ENCODE results near the gene OR10D3.
"Not testable (repeated sequence)": the region's sequence is repeated elsewhere in the genome, so short reads cannot be mapped to it uniquely, and the experiment has no call there.

Gene OR10D3, protein sequence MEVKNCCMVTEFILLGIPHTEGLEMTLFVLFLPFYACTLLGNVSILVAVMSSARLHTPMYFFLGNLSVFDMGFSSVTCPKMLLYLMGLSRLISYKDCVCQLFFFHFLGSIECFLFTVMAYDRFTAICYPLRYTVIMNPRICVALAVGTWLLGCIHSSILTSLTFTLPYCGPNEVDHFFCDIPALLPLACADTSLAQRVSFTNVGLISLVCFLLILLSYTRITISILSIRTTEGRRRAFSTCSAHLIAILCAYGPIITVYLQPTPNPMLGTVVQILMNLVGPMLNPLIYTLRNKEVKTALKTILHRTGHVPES

DNA sequence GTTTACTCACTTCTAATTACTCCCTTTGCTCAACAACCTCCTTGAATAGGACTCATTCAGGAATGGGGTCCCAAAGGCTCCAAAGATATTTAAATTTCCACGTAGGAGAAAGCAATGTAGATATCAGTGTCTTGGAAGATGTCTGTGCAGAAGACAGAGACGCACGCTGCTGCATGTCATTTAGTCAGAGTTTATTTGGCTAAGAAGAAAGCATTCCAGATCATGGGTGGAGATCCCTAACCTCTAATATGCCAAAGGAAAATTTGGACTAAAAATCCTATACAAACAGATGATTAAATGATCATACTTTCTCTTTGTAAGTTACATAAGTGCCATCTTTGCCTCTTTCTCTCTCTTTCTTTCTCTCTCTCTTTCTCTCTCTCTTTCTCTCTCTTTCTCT, at the start of gene OR10D3:
OR10D3 (plus strand) TSS at position 278 of the 400 bp plus-strand sequence. CDS start 1,925 bp downstream, outside the sequence.
- DNase-seq (ENCODE audit: low spot score): no peak

DNA sequence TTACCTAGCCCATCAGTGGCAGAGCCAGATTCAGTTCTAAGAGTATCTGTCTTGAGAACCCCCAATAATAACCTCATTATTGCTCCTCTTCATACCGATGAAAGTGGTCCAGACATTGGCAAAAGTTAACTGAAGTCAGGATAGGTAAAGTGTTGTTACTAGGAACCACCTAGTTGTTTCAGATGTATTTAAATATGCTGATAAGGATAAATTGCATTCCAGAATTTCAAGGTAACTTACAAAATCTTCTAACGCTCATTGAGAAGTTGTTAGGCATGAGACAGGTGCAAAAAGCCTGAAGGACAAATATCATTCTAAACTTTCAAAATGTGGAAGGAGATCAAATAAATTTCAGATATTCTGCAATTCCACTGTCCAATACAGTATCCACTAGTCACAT, 40.1 kb upstream of the OR10D3 start:
- DNase-seq (ENCODE audit: low spot score): no peak

DNA sequence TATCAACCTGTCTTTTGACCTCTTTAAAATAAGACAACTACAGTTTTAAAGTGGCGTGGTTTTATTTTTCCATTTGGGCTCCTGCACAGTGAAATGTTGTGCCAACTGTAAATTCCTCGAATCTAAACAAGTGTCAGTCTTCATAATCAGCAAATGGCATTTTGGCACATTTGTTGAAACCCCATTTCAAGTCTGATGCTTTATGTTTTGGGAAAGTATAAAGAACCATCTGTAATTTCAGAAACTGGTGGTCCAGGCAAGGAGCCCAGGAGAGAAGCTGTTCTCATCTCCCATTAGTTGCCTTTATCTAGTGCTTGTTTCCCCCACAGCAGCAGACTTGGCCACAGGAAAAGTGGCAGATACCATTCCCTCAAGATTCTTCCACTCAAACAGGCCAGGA, 35.2 kb upstream of the OR10D3 start:
- DNase-seq (ENCODE audit: low spot score): no peak

DNA sequence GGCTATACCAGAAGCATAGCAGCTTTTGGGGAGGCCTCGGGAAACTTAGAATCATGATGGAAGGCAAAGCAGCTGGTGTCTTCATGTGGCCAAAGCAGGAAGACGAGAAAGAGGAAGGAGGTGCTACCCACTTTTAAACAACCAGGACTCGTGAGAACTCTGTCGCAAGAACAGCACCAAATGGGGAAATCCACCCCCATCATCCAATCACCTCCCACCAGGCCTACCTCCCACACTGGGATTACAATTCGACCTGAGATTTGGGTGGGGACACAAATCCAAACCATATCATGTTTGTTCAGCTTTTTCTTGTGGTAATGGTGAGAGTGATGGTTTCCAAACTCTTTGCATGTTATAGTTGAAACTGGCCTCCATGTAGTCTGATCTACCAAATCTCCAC, 32.5 kb upstream of the OR10D3 start:
- DNase-seq (ENCODE audit: low spot score): no peak

DNA sequence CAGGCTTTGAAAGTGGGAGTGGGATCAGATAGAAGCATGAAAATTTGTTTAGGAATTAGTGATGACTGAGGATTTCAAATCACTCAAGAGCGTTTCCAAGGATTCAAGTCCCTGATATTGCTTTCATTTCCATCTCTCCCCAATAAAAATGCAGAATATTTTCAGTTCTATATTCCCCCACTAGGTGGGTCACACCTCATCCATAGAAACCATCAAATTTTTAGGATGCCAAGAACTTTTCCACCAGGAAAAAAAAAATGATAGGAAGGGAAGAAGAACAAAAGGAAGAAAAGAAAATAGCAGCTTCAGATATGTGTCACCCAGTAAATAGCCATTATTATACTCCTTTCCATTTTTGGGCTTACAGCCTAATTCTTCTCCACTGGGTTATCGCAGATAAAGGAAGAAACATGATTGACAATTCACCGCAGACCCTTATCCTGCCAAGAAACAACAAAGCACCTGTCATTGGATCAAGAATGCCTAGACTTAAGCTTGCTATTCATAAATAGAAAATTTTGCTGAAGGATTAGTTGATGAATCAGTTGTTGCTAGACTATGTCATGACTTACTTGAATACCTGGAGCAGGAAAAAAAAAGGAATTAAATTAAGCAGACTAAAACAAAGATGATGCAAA, 30.3 kb upstream of the OR10D3 start:
- no peak for DNase-seq (ENCODE audit: low spot score)

DNA sequence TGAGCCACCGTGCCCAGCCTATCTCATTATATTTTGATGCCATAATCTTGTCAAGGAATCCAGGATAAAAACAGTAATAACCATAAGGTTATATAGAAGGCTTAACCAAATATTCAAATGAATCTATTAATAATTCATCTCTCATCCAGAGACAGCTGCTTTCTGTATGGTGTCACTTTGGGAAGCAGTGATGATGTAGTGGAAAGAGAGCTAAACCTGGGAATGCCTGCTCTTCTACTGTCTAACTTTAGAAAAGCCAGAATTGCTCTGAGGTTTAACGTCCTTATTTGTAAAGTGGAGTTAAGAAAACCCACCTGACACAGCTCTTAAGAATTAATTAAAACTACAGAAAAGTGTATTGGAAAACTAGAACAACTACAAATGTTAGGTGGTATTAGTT, 29.3 kb upstream of the OR10D3 start:
- no peak for DNase-seq (ENCODE audit: low spot score)

DNA sequence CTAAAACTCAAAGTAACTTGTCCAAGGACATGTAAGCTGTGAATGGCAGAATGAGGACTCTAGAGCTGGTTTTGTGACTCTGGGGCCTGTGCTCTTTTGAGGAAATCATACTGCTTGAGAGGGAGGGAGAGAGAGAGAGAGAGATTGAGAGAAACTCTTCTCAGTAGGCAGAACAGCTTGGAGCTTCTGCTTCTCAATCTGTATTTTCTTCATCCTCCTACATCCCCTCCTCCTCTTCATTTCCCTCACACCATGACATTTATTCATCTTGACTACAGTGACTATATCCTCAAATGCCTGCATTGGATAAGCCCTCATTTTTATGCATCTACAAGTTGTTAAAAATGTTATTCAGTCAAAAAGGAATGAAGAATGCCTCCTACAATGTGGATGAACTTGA, 23.7 kb upstream of the OR10D3 start:
- DNase-seq (ENCODE audit: low spot score): no peak

DNA sequence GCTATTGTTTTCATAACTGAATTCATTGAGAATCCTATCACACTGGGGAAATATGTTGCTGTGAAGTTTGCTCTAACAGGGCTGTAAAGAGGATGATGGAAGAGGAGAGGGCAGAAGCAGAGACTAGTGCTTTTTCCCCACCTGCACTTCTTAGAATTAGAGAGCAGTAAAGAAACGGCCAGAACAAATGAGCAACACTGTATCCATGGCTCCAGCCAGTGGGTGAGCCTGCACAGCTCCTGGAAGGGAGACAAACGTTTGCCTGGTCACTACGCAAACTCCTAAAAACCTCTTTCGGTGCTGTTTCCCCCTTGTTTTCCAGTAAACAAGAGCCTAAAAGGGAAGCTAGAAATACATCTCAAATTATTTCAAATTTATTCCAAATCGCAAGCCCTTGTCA, 22.2 kb upstream of the OR10D3 start:
- DNase-seq (ENCODE audit: low spot score): no peak

DNA sequence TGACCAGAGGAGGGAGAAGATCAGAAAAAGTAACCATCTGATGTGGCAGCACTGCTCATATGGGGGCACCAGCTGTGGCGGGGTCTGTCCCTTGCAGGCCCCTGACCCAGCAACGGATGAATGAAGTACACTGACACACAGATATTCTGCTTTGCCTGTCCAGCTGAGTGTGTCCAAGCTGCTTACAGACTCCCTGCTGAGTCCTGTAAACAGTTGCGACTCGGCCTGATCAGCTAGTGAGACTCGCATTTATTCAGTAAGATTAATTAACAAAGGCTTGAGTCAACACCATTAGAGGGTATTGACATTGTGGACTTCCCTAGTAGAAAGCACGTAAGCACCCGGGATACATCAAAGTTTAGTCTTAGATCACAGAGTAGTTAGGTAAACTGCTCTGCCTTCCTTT, 15.3 kb upstream of the OR10D3 start:
- peak; percentile 66 for DNase-seq (ENCODE audit: low spot score)

DNA sequence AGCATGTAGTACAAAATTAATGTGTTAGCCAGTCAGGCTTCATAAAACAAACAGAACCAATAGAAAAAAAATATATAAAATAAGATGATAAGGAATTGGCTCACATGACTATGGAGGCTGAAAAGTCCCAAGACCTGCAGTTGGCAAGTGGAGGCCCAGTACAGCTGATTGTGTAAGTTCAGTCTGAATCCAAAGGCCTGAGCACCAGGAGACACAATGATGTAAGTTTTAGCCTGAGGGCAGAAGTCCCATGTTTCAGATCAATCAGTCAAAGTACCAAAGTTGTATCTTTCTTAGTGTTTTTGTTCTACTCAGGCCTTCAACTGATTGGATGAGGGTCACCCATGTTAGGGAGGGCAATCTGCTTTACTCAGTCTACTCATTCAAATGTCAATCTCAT, 14.3 kb upstream of the OR10D3 start:
- no peak for DNase-seq (ENCODE audit: low spot score)

DNA sequence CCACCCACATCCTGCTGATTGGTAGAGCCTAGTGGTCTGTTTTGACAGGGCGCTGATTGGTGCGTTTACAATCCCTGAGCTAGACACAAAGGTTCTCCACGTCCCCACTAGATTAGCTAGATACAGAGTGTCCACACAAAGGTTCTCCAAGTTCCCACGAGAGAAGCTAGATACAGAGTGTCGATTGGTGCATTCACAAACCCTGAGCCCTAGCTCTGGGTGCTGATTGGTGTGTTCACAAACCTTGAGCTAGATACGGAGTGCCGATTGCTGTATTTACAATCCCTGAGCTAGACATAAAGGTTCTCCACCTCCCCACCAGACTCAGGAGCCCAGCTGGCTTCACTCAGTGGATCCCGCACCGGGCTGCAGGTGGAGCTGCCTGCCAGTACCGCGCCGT, 12.8 kb upstream of the OR10D3 start:
- not testable (repeated sequence) for DNase-seq (ENCODE audit: low spot score)

DNA sequence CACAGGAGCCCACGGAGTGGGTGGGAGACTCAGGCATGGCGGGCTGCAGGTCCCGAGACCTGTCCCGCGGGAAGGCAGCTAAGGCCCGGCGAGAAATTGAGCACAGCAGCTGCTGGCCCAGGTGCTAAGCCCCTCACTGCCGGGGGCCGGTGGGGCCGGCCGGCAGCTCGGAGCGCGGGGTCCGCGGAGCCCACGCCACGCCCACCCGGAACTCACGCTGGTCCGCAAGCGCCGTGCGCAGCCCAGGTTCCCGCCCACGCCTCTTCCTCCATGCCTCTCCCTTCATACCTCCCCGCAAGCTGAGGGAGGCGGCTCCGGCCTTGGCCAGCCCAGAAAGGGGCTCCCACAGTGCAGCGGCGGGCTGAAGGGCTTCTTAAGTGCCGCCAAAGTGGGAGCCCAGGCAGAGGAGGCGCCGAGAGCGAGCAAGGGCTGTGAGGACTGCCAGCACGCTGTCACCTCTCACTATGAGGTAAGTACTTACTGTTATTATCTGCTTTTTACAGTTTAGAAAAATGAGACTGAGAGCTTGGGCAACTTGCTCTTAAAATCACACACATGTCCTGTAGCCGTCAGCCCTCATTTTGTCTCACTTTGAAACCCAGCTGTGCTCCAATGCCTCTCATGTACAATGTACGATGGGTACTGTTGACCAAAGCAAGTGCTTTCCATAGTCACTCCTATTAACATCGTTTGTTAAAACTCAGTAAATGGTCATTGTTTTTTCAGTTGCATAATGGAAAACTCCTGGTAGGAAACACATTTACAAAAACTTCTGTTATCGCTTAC, 12.2 kb upstream of the OR10D3 start:
- no peak for DNase-seq (ENCODE audit: low spot score)

DNA sequence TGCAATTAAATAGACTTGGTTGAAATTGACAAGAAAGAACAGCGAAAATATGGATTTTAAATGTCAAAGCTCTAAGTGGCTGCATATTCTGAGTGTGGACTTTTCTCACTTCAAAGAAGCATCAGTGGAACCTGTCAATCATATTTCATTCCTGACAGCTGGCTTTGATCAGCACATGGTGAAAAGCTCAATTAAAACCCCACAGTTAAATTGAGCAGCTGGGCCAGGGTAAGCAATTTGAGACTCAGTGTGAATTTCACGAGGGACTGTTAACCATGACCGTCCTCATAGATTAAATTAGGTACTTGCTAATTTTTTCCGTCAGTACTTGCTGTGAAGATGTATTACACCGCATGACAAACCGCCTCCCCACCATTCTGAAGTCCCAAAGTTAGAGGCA, 11.0 kb upstream of the OR10D3 start:
- DNase-seq (ENCODE audit: low spot score): no peak

DNA sequence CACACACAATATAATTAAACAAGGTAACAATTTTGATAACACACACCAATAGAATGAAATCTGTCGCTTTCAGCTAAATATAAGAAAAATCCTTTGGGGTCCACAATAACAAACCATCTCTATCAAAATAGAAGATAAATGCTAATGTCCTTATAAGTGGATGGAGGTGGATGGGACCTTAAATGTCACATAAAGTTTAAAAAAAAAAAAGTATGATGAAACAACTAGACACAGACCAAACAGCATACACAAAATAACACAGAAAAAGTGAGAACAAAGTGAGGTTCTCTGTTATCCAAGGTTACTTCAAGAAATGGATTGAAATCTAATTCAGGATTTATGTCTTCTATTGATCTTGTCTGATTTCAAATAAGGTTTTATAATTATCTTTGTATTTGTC, 10.5 kb upstream of the OR10D3 start:
- no peak for DNase-seq (ENCODE audit: low spot score)

DNA sequence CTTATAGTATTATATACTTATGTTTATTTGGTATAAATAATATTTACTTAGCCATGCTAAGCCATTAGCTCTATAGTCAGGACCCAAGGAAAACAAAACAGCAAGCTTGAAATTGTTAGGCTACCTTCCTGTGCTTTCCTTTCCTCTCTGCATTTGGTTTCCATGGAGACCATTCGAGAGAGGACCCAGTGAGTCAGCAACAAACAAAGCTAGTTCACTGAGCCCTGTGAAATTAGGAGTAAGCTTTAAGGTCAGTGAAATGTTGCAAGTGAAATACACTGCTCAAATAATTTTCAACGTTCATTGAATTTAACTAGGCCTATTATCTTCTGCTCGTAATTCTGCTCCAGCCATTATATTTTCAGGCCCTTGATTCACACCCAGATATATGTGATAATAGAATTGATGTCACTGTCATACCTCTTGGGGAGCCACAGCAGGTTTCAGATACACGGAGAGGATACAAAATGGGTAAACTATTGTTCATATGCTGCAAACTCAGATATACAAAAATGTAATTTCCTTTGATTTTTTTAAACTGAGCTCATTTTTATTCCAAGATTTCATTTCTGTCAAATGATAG, 9.1 kb upstream of the OR10D3 start:
- no peak for DNase-seq (ENCODE audit: low spot score)

DNA sequence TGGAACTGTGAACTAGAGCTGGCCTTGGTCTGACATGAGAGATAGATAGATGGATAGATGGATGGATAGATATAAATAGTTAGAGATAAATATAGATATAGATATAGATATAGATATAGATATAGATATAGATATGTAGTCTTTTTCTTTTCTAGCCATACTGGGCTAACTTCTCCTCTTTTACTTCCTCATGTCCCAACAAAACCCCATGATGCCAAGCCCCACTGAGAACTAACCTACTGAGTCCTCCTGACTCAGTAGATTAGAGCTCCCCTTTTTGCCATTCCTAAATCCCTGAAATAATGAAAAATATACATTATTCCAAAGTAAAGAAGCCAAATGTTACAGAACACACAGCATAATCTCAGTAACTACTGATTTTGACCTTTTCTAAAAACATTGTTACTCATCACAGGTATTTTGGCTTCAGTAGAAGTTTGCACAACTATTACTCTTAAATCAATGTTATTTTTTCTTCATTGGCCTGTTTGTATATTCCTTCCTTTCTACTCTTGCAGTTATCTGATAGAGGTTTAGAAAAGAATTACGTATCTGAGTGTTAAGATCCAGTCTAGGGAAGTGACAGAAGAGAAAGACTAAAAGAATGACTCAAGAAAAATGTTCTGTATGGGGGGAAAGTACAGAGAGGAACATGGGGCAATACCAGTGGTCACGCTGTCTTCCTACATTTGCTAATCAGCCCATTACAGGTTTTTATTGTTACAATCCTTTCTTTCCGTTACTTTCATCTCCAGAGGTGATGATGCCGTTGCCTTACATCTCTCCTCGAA, 6.0 kb upstream of the OR10D3 start:
- DNase-seq (ENCODE audit: low spot score): no peak

DNA sequence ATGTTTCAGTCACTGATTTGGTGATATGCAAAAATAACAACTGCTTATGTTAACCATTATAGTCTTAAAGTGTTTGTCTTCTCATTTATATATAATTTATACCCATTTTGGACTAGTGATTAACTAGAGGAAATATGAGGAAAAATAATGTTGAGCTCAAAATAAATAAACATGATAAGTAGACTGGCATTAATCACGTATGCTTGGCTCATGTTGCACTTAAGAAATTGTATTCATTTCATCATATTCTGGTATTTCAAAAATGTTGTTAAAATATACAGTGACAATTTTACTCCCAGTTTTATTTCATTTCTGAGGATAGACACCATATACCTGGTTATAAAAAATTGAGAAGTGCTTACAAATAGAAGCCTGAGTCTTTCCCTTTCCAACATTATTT, 3.8 kb upstream of the OR10D3 start:
- DNase-seq (ENCODE audit: low spot score): no peak

DNA sequence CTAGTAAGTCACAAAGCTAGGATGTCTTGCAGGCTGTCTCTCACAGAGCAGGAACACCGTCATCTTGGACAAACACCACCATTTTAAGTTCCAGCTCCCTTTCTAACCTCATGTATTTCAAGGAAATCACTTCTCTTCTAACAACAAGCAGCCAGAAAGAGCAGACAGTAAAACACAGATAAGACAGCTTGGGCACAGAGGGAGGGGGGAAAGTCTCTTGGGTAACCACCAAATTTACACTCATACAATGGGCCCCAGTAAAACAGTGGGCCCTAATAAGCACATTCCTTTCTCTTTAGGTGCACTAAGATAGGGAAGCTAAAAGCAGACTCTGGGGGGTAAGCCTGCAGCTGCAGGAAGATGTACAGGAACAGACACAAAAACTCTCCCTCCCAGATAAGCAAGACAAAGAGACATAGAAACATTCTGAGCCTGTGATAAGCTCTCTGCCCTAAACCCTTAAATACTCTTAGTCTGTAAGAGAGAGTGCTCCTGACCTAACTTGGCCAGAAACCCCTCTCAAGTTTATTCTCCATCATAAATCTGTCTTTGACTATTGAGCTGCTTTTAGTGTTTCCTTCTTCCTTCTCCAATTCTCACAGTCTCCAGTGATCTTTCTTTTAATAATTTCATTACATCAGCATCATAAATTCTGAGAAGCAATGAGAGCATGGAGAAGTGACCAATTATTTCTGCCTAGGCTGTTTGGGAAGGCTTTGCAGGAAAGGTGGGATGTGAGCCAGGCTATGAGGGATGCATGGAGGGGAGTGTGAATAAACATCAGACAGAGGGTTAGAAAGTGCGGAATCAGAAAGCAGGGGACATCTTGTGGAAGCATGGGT, 7.4 kb downstream of the OR10D3 start:
- DNase-seq (ENCODE audit: low spot score): no peak

DNA sequence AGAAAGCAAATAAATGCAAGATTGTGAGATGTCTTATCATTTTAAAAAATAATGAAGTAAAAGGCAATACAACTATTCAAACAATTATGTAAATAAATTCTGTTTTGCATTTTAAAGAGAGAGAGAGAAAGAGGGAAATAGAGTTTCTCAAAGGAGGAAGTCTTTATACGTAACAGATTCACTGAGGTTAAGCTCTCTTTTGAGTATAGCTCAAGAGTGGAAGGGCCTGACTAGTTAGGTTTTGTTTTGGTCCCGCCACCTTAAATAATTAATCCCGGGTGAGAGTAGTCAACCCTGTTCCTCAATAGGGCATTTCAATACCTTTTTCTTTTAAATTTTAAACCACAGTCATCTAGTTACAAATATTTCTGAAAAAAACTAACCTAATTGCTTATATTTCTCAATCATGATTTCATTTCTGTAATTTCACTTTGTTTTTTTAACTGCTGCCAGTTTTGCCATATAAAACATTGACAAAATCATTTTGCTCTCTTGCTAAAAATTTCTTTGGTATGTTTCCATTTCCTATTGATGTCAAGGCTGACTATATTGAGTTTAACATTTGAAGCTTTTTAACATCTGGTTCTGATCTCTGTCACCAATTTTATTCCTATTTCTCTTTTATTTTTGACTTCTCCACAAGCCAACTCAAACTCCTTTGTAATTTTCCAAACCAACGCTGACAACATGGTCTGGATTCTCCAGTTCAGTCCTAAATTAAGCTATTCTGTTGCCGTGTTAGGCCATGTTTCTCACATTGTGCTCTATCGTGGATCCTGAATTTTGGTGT, 10.3 kb downstream of the OR10D3 start:
- no peak for DNase-seq (ENCODE audit: low spot score)
